Endothelial cell of umbilical vein (primary cell): ENCODE results near the gene BACH2. TPM values are rescaled to one million over a fixed set of nuclear protein-coding genes. Genes with fewer than 3 reads are reported as not detected.
"Not testable (repeated sequence)": the region's sequence is repeated elsewhere in the genome, so short reads cannot be mapped to it uniquely, and the experiment has no call there.

Source experiments
- BruUV-seq: library from RNA; stranded (reverse); fragments of 400-500 nt; replicated peaks from 2 replicates; lab custom pipeline; 2021; lab: Mats Ljungman, UMichigan
- CTCF ChIA-PET: fragments of 300-600, 350-600 bp; sonication (Branson Sonifier 250); formaldehyde crosslinking; loops from one replicate; lab custom pipeline; 2021; ENCODE audit warnings: antibody characterized with exemption, inconsistent platforms; lab: Charles Lee
- POLR2A ChIA-PET: fragments of 300-600, 350-600 bp; sonication (Branson Sonifier 250); formaldehyde crosslinking; loops from one replicate; lab custom pipeline; 2021; ENCODE audit warnings: antibody characterized with exemption, inconsistent platforms; lab: Charles Lee
- DNase-seq: peaks from one replicate; pipeline ENCODE4 v3.0.0-alpha.2; 2011; ENCODE audit warnings: low read depth, low spot score
- FAIRE-seq: peaks from 2 replicates; lab custom pipeline; 2011; peaks lifted over from hg19 to GRCh38; lab: Jason Lieb, UNC
- H2AFZ ChIP-seq: 2 replicates; pipeline ENCODE4 v1.6.0; 2012; ENCODE audit warnings: low read depth, low read length, control low read depth, inconsistent platforms
- H3K27ac ChIP-seq: 2 replicates; pipeline ENCODE4 v1.5.1; 2011; ENCODE audit warnings: low read depth, mild to moderate bottlenecking, control low read depth, low read length, moderate library complexity; ENCODE audit not compliant: insufficient read depth
- H3K27me3 ChIP-seq, 2 experiments: 2 replicates each; pipeline versions ENCODE4 v1.6.0 to v1.6.1; 2011; ENCODE audit warnings: low read length in 2 of 2, mixed read lengths in 1 of 2; ENCODE audit not compliant: control insufficient read depth in 2 of 2, insufficient read depth in 2 of 2
- H3K36me3 ChIP-seq, 2 experiments: 2 replicates in 1 of 2; 3 replicates in 1 of 2; pipeline ENCODE4 v1.5.1; 2011; ENCODE audit warnings: low read length in 2 of 2, mild to moderate bottlenecking in 1 of 2, moderate library complexity in 1 of 2; ENCODE audit not compliant: control insufficient read depth in 2 of 2, insufficient read depth in 2 of 2; ENCODE audit errors: extremely low read depth in 1 of 2
- H3K4me1 ChIP-seq: 3 replicates; pipeline ENCODE4 v1.5.1; 2011; ENCODE audit warnings: mild to moderate bottlenecking, low read length; ENCODE audit not compliant: control insufficient read depth, insufficient read depth; ENCODE audit errors: extremely low read depth
- H3K4me2 ChIP-seq: 2 replicates; pipeline ENCODE4 v1.6.1; 2011; ENCODE audit warnings: low read length, control low read depth, mixed read lengths; ENCODE audit not compliant: insufficient read depth
- H3K4me3 ChIP-seq, 3 experiments: fragments of 200-600 bp in 1 of 3; sonication (generic), shearing (Covaris generic) in 1 of 3; replicated peaks in 1 of 3; 2 replicates each; pipeline ENCODE4 v1.5.1; 2011 to 2016; ENCODE audit warnings: control low read depth in 3 of 3, low read length in 3 of 3, mild to moderate bottlenecking in 2 of 3, inconsistent platforms in 1 of 3, low read depth in 1 of 3, moderate library complexity in 1 of 3; ENCODE audit not compliant: insufficient read depth in 1 of 3
- H3K79me2 ChIP-seq: 2 replicates; pipeline ENCODE4 v1.6.0; 2012; ENCODE audit warnings: low read length, inconsistent platforms; ENCODE audit not compliant: control insufficient read depth, insufficient read depth
- H3K9ac ChIP-seq: replicated peaks from 2 replicates; pipeline ENCODE3; 2011; ENCODE audit warnings: low read length, control low read depth; ENCODE audit not compliant: insufficient read depth; ENCODE audit errors: extremely low read depth
- H3K9me1 ChIP-seq: replicated peaks from 3 replicates; pipeline ENCODE4 v1.6.0; 2011; ENCODE audit warnings: mild to moderate bottlenecking, low read length; ENCODE audit not compliant: control insufficient read depth, insufficient read depth; ENCODE audit errors: extremely low read depth
- H3K9me3 ChIP-seq: replicated peaks from 2 replicates; pipeline ENCODE4 v1.5.1; 2012; ENCODE audit warnings: low read length, inconsistent platforms; ENCODE audit not compliant: control insufficient read depth, insufficient read depth
- H4K20me1 ChIP-seq: replicated peaks from 2 replicates; pipeline ENCODE3; 2011; ENCODE audit warnings: mild to moderate bottlenecking, low read length; ENCODE audit not compliant: control insufficient read depth, insufficient read depth; ENCODE audit errors: extremely low read depth
- GATA2 ChIP-seq: IDR thresholded peaks from 2 replicates; pipeline ENCODE4 v1.7.0; 2011; ENCODE audit warnings: low read depth, mild to moderate bottlenecking, moderate library complexity, mixed read lengths, low read length; ENCODE audit not compliant: insufficient read length, insufficient read depth
- dilution Hi-C: fragments of 300-500 bp; cut with MboI; formaldehyde crosslinking; loops from one replicate; pipeline ENCODE4 v1.15.0; 2019; ENCODE audit warnings: low sequenced_read_pairs; ENCODE audit not compliant: extremely low pct_ligation_motif_present
- intact Hi-C: fragments of 100-400 bp; cut with micrococcal nuclease; formaldehyde crosslinking; loops from one replicate; pipeline ENCODE4 v1.10.0; 2022
- polyA plus RNA-seq, 4 experiments: library from polyadenylated mRNA; depleted of rRNA in 3 of 4; stranded (reverse) in 3 of 4; unstranded in 1 of 4; fragments of >200 nt; gene quantifications; 2 replicates each; pipeline versions ENCODE4 v1.2.1 to v1.2.3, GENCODE V29; 2011 to 2012; ENCODE audit warnings: missing spikeins in 1 of 4
- total RNA-seq: library from RNA; stranded (reverse); gene quantifications from 2 replicates; pipeline ENCODE4 v1.2.3, GENCODE V29; 2021

BACH2 gene
- total and polyA plus RNA-seq, 2 donors (not counting 3 experiments of a cell fraction or from before 2014, with no cell fraction given), result 1.7 to 5.6 TPM

GRCh38 chr6:89890845-89891528, 405.7 kb downstream of the BACH2 start:
- BruUV-seq, H3K9me3 ChIP-seq, FAIRE-seq, dilution Hi-C loops, H3K4me2 ChIP-seq, H3K4me1 ChIP-seq, DNase-seq, H4K20me1 ChIP-seq, H3K4me3 ChIP-seq, intact Hi-C loops, POLR2A ChIA-PET, H3K79me2 ChIP-seq, H3K9me1 ChIP-seq, H3K36me3 ChIP-seq, H3K9ac ChIP-seq, H3K27ac ChIP-seq, H2AFZ ChIP-seq, CTCF ChIA-PET: not testable (repeated sequence)
- peaks cover 3 to 21% of the 10 kb centered on the region in 2 experiments for H3K27me3 ChIP-seq

- ChIA-PET CTCF (interaction anchor here (0.8 kb wide), 1 partner anchor 10 kb away, joined by 3 read pairs; no protein-coding TSS in a partner anchor), POLR2A (interaction anchor here (0.6 kb wide), 1 partner anchor 848 kb away, joined by 3 read pairs; no protein-coding TSS in a partner anchor)
- no peaks in the 10 kb centered on the region for H3K36me3 ChIP-seq
- H4K20me1 ChIP-seq, result no peaks in the 10 kb centered on the region
- FAIRE-seq (no peak), DNase-seq (no peak)
- no TSS peak for BruUV-seq
- no peak for TF ChIP-seq GATA2
- no peak overlapping the region for H3K4me2 ChIP-seq
- H3K9me1 ChIP-seq, result no peaks in the 10 kb centered on the region
- H3K9me3 ChIP-seq, result no peaks in the 10 kb centered on the region
- peaks cover 3 to 21% of the 10 kb centered on the region in 2 experiments for H3K27me3 ChIP-seq
- H3K4me1 ChIP-seq, result no peaks in the 10 kb centered on the region
- H3K27ac ChIP-seq, result no peak overlapping the region
- dilution Hi-C loops (no loop called here), intact Hi-C loops (no loop called here)
- no peaks in the 10 kb centered on the region for H3K79me2 ChIP-seq
- H3K9ac ChIP-seq, result no peak overlapping the region
- H2AFZ ChIP-seq, result no peak overlapping the region
- no peak overlapping the region for H3K4me3 ChIP-seq
Measured at GRCh38 chr6:89888871-89889270, 407.8 kb downstream of the BACH2 start.
